Common myeloid progenitor, CD34-positive (primary cell): ENCODE data around the gene GIPC2.
"Not testable (repeated sequence)": the region's sequence is repeated elsewhere in the genome, so short reads cannot be mapped to it uniquely, and the experiment has no call there.

Experiments
- CTCF ChIA-PET: fragments of 350-600 bp; sonication (Branson Sonifier 250); formaldehyde crosslinking; loops from one replicate; lab custom pipeline; 2021; ENCODE audit warnings: antibody characterized with exemption; lab: Charles Lee
- POLR2A ChIA-PET: fragments of 350-600 bp; sonication (Branson Sonifier 250); formaldehyde crosslinking; loops from one replicate; lab custom pipeline; 2021; ENCODE audit warnings: antibody characterized with exemption; lab: Charles Lee
- DNase-seq, 3 donors: peaks; one replicate each; pipeline versions ENCODE4 v3.0.0 to v3.0.0-alpha.2; 2013
- H3K27ac ChIP-seq, 2 experiments: 1 replicate in 1 of 2; 2 replicates in 1 of 2; pipeline ENCODE4 v1.7.0; 2013; ENCODE audit warnings: inconsistent platforms in 2 of 2, low read length in 2 of 2, mild to moderate bottlenecking in 2 of 2, low read depth in 1 of 2, moderate library complexity in 1 of 2; ENCODE audit not compliant: severe bottlenecking in 2 of 2, insufficient read depth in 1 of 2, poor library complexity in 1 of 2
- H3K27me3 ChIP-seq, 5 experiments: replicated peaks in 2 of 5; 1 replicate in 3 of 5; 2 replicates in 2 of 5; pipeline versions ENCODE4 v1.6.1 to v1.7.0; 2013; ENCODE audit warnings: low read length in 4 of 5, mild to moderate bottlenecking in 2 of 5, moderate library complexity in 2 of 5, inconsistent platforms in 1 of 5; ENCODE audit not compliant: insufficient read depth in 5 of 5, control insufficient read depth in 4 of 5
- H3K36me3 ChIP-seq, 4 experiments: 1 replicate in 2 of 4; 2 replicates in 2 of 4; pipeline versions ENCODE4 v1.6.1 to v1.7.0; 2013; ENCODE audit warnings: low read length in 3 of 4, control low read depth in 1 of 4, mild to moderate bottlenecking in 1 of 4; ENCODE audit not compliant: control insufficient read depth in 4 of 4, insufficient read depth in 4 of 4
- H3K4me1 ChIP-seq, 4 experiments: 1 replicate in 3 of 4; 2 replicates in 1 of 4; pipeline versions ENCODE4 v1.6.1 to v1.7.1; 2013; ENCODE audit warnings: low read length in 3 of 4, mild to moderate bottlenecking in 3 of 4, control low read depth in 1 of 4, inconsistent platforms in 1 of 4, moderate library complexity in 1 of 4; ENCODE audit not compliant: control insufficient read depth in 4 of 4, insufficient read depth in 4 of 4; ENCODE audit errors: control extremely low read depth in 1 of 4
- H3K4me3 ChIP-seq, 7 experiments: 1 replicate in 4 of 7; 2 replicates in 3 of 7; pipeline versions ENCODE4 v1.5.1 to v1.7.0; 2013; ENCODE audit warnings: mild to moderate bottlenecking in 7 of 7, low read length in 6 of 7, moderate library complexity in 6 of 7, inconsistent platforms in 2 of 7, low read depth in 2 of 7, control low read depth in 1 of 7; ENCODE audit not compliant: insufficient read depth in 4 of 7, control insufficient read depth in 1 of 7; ENCODE audit errors: extremely low read depth in 1 of 7
- H3K9me3 ChIP-seq, 5 experiments: 1 replicate in 4 of 5; 2 replicates in 1 of 5; pipeline versions ENCODE4 v1.6.1 to v1.7.1; 2013; ENCODE audit warnings: low read length in 4 of 5, mild to moderate bottlenecking in 2 of 5, inconsistent platforms in 1 of 5, low read depth in 1 of 5, moderate library complexity in 1 of 5; ENCODE audit not compliant: control insufficient read depth in 4 of 5, insufficient read depth in 2 of 5; ENCODE audit errors: control extremely low read depth in 1 of 5
- WGBS: methylation state at CpG from one replicate; pipeline ENCODE4 v1.1.5; 2013; ENCODE audit not compliant: insufficient coverage; 5-methylcytosine and 5-hydroxymethylcytosine counted together

Gene GIPC2

DNA sequence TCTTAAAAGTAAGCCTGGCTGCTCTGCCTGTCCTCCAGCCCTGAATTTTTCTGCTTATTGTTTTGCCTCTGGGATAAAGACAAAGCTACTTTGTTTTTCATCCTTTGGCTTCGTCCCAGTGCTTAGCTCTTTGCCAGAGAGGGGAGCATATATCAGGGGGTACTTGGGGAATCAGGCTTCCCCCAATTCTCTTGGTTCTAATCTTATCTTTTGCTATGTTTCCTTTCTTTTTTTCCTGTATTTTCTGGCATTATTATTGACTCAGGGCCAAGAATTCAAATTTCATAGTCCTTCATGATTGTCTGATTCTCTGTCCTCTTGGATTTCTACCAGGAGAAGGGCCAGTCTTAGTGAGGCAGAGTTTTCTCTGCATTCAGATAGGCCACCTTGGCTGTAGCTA lies 51.2 kb downstream of the GIPC2 start:
- H3K9me3 ChIP-seq: no peaks in the 10 kb centered on the region
- H3K4me1 ChIP-seq: no peaks in the 10 kb centered on the region
- WGBS: 100% methylated on average over 1 of the region's 1 CpG
- no peaks in the 10 kb centered on the region for H3K36me3 ChIP-seq
- no peak overlapping the region for H3K27ac ChIP-seq
- ChIA-PET CTCF (interaction anchor here (0.9 kb wide), 1 partner anchor 8 kb away, joined by 3 read pairs; no protein-coding TSS in a partner anchor), POLR2A (no interaction called here)
- no peak for DNase-seq
- H3K4me3 ChIP-seq: no peak overlapping the region
- H3K27me3 ChIP-seq: no peaks in the 10 kb centered on the region

DNA sequence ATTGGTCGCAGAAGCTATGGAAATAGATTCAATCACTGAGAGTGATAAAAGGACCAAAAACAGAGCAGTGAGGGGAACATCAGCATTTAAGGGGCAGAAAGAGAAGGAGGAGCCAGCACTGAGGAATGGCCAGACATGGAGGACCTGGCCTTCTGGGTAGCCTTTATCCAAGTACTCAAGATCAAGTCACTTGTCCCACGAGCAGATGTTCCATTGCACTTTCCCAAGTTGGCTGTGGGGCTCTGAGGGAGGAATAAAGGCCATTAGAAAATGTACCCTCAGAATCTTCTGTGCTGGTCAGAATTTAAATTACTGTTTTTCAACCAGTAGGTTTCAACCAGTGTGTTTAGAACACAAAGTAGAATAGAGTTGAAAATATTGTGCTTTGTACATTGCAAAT lies 55.3 kb downstream of the GIPC2 start:
- no peaks in the 10 kb centered on the region for H3K4me1 ChIP-seq
- WGBS: 100% methylated on average over 2 of the region's 2 CpGs
- H3K36me3 ChIP-seq: no peaks in the 10 kb centered on the region
- no peaks in the 10 kb centered on the region for H3K27me3 ChIP-seq
- H3K4me3 ChIP-seq: no peak overlapping the region
- ChIA-PET CTCF (interaction anchor here (1.2 to 1.3 kb wide), 2 partner anchors 12 to 19 kb away, joined by 3 to 4 read pairs; no protein-coding TSS in a partner anchor), POLR2A (no interaction called here)
- no peak overlapping the region for H3K27ac ChIP-seq
- H3K9me3 ChIP-seq: no peaks in the 10 kb centered on the region
- no peak for DNase-seq

DNA sequence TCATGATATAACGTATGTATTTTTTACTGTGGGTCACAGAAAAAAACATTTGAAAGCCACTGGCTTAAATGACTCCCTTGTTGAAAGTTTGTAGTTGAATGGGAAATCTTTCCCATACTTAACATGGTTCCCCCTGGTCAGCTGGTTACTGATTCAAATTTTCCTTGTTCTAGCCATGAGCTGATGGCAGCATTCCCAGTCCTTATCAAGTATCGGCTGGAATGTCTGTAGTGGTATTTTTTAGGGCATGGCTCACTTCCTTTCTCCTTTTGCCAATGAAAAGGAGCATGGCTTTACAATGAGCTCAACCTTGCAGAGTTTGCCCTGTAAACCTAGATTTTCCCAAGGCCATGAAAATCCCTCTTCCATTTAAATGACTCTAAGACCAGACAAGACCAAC lies 55.7 kb downstream of the GIPC2 start:
- no peak overlapping the region for H3K27ac ChIP-seq
- 86% methylated on average over 1 of the region's 2 CpGs for WGBS

DNA sequence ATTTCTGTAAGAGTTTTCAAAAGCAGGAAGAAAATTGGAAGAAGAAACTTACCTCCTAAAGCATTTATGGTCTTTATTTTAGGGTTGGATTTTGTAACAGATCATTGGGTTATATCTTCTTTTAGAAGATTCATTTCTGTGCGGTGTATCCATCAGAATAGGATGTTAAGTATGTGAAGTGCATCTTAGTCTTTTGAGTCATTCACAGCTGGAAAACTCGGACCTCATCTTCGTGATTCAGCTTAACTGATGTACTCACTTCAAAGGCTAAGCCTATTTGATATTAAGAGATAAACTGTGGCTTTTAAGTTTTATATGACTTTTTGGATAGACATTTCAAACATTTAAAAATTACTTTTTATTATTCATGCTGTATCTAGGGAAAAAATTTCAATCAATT lies 56.3 kb downstream of the GIPC2 start:
- Histone ChIP-seq H3K4me3 (no peak overlapping the region), H3K4me1 (no peaks in the 10 kb centered on the region), H3K27ac (no peak overlapping the region), H3K36me3 (no peaks in the 10 kb centered on the region), H3K27me3 (no peaks in the 10 kb centered on the region), H3K9me3 (no peaks in the 10 kb centered on the region)
- POLR2A ChIA-PET: no interaction called here
- no CpG with 5 or more reads among the region's 3 CpGs for WGBS
- CTCF ChIA-PET: no interaction called here
- DNase-seq: no peak

More for the DNA sequence above, 55.7 kb downstream of the GIPC2 start:
- H3K9me3 ChIP-seq: no peaks in the 10 kb centered on the region
- POLR2A ChIA-PET: no interaction called here
- CTCF ChIA-PET: interaction anchor here (1.3 kb wide), 1 partner anchor 19 kb away, joined by 3 read pairs; no protein-coding TSS in a partner anchor
- H3K27me3 ChIP-seq: no peaks in the 10 kb centered on the region
- DNase-seq: no peak
- no peaks in the 10 kb centered on the region for H3K36me3 ChIP-seq
- no peak overlapping the region for H3K4me3 ChIP-seq
- H3K4me1 ChIP-seq: no peaks in the 10 kb centered on the region

DNA sequence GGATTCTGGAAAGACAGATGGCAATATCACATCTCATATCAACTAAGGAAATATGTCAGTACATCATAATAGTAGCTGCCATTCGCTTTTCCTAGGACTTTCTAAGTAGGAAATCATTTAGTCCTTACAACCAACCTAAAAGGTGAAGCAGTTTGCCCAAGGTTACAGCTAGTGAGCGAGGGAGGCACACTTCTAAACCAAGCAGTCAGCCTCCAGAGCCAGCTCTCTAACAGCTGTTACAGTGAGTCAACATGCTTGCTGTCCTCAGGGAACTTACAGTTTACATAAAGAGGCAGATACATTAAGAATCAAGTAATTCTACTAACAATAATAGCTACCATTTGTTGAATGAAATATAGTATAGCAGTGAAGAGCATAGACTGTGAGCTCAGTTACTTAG lies 57.1 kb downstream of the GIPC2 start:
- ChIA-PET POLR2A (no interaction called here), CTCF (interaction anchor here (1.0 to 1.8 kb wide), 2 partner anchors 28 to 124 kb away, joined by 3 to 4 read pairs; partner anchors contain the start of gene FUBP1)
- H3K9me3 ChIP-seq: no peaks in the 10 kb centered on the region
- H3K27ac ChIP-seq: no peak overlapping the region
- H3K27me3 ChIP-seq: no peaks in the 10 kb centered on the region
- H3K4me3 ChIP-seq: no peak overlapping the region
- no peaks in the 10 kb centered on the region for H3K36me3 ChIP-seq
- H3K4me1 ChIP-seq: no peaks in the 10 kb centered on the region
- no peak for DNase-seq
- WGBS: 100% methylated on average over 1 of the region's 2 CpGs

DNA sequence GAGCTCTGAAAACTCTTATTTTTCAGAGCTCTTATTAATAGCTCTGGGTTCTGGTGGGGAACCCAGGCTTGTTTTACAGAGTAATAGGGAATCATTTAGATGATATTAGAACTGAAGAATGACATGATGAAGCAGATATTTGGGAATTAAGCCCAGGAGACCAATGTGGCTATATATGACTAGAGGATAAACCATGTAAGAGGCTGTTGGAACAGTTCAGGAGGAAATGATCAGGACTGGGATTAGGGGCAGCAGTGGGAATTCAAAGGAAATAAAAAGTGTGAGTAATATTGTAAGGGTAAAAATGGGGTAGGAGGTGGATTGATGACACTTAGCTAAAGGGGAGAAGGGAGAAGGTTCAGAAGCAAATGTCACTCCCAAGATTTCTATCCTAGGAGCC lies 58.6 kb downstream of the GIPC2 start:
- H3K4me1 ChIP-seq: no peaks in the 10 kb centered on the region
- no peak overlapping the region for H3K4me3 ChIP-seq
- H3K36me3 ChIP-seq: no peaks in the 10 kb centered on the region
- ChIA-PET CTCF (interaction anchor here (1.6 to 2.6 kb wide), 3 partner anchors 8 to 126 kb away, joined by 3 to 10 read pairs (median 4); partner anchors contain the start of gene FUBP1), POLR2A (no interaction called here)
- H3K27me3 ChIP-seq: no peaks in the 10 kb centered on the region
- H3K27ac ChIP-seq: no peak overlapping the region
- no peaks in the 10 kb centered on the region for H3K9me3 ChIP-seq
- DNase-seq: no peak

DNA sequence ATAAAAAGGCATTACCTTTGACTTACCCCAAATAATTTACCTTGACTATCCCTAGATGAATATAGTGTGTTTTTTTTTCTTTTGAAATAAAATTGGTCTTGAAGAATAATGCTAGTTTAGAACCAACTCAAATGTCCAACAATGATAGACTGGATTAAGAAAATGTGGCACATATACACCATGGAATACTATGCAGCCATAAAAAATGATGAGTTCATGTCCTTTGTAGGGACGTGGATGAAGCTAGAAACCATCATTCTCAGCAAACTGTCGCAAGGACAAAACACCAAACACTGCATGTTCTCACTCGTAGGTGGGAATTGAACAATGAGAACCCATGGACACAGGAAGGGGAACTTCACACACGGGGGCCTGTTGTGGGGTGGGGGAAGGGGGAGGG lies 63.9 kb downstream of the GIPC2 start:
- 100% methylated on average over 1 of the region's 4 CpGs for WGBS
- POLR2A ChIA-PET, H3K27ac ChIP-seq, H3K36me3 ChIP-seq, H3K9me3 ChIP-seq, H3K4me3 ChIP-seq, DNase-seq, H3K4me1 ChIP-seq, CTCF ChIA-PET, H3K27me3 ChIP-seq: not testable (repeated sequence)
